ENCODE results near the gene FKBP10. TPM values are rescaled to one million over a fixed set of nuclear protein-coding genes. Genes with fewer than 3 reads are reported as not detected.
"Not testable (repeated sequence)": the region's sequence is repeated elsewhere in the genome, so short reads cannot be mapped to it uniquely, and the experiment has no call there.

FKBP10 gene
- total and polyA plus RNA-seq, 5 donors from 2014 or later = 0.25 TPM; not detected in 4

DNA sequence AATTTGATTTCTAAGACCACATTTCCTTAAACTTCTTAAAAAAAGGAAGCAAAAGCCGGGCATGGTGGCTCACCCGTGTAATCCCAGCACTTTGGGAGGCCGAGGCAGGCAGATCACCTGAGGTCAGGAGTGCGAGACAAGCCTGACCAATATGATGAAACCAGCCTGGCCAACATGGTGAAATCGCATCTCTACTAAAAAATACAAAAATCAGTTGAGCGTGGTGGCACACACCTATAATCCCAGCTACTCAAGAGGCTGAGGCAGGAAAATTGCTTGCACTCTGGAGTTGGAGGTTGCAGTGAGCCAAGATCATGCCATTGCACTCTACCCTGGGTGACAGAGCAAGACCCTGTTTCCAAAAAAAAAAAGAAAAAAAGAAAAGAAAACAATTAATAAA, 28.0 kb downstream of the FKBP10 start:
- H3K4me1 ChIP-seq (ENCODE audit: control insufficient read depth, insufficient read depth, low read length, poor library complexity, severe bottlenecking); H3K4me3 Mint-ChIP-seq; H3K27me3 ChIP-seq (ENCODE audit: control insufficient read depth, insufficient read depth, low read length); H3K9me3 Mint-ChIP-seq; ATAC-seq (ENCODE audit: low read depth in 2 of 2); H3K4me1 Mint-ChIP-seq; H3K27me3 Mint-ChIP-seq; H3K27ac Mint-ChIP-seq; H3K36me3 ChIP-seq (ENCODE audit: control insufficient read depth, insufficient read depth, low read length); H3K27ac ChIP-seq (ENCODE audit: insufficient read depth, low read length, poor library complexity, severe bottlenecking); H3K36me3 Mint-ChIP-seq; DNase-seq; H3K4me3 ChIP-seq (ENCODE audit: low read depth, low read length); H3K9me3 ChIP-seq (ENCODE audit: control insufficient read depth in 2 of 2, low read length in 2 of 2): not testable (repeated sequence)

DNA sequence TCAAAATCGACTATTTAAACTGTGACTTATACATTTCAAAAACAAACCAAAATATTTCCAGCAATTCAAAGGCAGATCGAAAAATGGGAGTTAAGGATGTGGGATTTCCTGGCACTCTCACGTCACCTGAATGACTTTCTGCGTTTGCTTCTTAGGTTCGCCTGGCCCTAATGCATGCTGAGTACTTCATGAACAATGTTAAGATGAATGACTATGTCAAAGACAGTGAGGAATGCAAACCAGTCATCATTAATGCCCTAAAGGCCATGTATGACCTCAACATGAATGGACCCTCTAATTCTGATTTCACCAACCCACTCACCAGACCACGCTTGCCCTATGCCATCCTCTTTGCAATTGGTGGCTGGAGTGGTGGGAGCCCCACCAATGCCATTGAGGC, 32.2 kb downstream of the FKBP10 start:
- peaks cover 4% of the 10 kb centered on the region for H3K36me3 ChIP-seq (ENCODE audit: control insufficient read depth, insufficient read depth, low read length)
- H3K27ac ChIP-seq (ENCODE audit: insufficient read depth, low read length, poor library complexity, severe bottlenecking) = no peak overlapping the region
- no peak for DNase-seq
- no peaks in the 10 kb centered on the region for H3K4me1 ChIP-seq (ENCODE audit: control insufficient read depth, insufficient read depth, low read length, poor library complexity, severe bottlenecking)
- no peak overlapping the region for H3K4me3 ChIP-seq (ENCODE audit: low read depth, low read length)
- Mint-ChIP-seq H3K27ac (no peak overlapping the region), H3K4me3 (no peak overlapping the region), H3K27me3 (no peaks in the 10 kb centered on the region), H3K4me1 (peaks cover 5 to 17% (median 9%) of the 10 kb centered on the region in 4 donors), H3K36me3 (peaks cover 6% of the 10 kb centered on the region), H3K9me3 (no peaks in the 10 kb centered on the region)
- ATAC-seq (ENCODE audit: low read depth in 2 of 2) = no peak
- no peaks in the 10 kb centered on the region for H3K9me3 ChIP-seq (ENCODE audit: control insufficient read depth in 2 of 2, low read length in 2 of 2)
- no peaks in the 10 kb centered on the region for H3K27me3 ChIP-seq (ENCODE audit: control insufficient read depth, insufficient read depth, low read length)

DNA sequence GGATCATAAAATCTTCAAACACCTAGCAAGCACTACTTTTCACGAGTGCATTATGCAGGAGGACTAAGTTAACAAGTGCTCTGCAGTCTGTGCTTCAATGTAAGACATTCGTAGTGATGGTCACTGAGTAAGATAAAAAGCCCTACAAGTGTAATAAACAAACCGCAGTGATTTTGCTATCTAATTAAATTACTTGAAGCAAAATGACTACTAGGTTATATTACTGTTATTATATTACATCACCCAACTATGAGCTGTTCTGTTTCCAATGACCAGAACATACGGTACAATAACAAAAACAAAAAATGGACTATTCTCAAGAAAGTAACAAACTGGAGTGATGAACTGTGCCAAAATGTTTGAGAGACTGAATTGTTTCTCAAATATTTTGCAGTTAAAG, 36.0 kb downstream of the FKBP10 start:
- no peaks in the 10 kb centered on the region for H3K9me3 Mint-ChIP-seq
- no peak overlapping the region for H3K27ac Mint-ChIP-seq
- H3K9me3 ChIP-seq (ENCODE audit: control insufficient read depth in 2 of 2, low read length in 2 of 2) = no peaks in the 10 kb centered on the region
- ATAC-seq (ENCODE audit: low read depth in 2 of 2) = no peak
- H3K27me3 Mint-ChIP-seq = no peaks in the 10 kb centered on the region
- H3K4me3 Mint-ChIP-seq = no peak overlapping the region
- DNase-seq = no peak
- H3K36me3 Mint-ChIP-seq = peaks cover 21% of the 10 kb centered on the region
- H3K4me3 ChIP-seq (ENCODE audit: low read depth, low read length) = no peak overlapping the region
- H3K36me3 ChIP-seq (ENCODE audit: control insufficient read depth, insufficient read depth, low read length) = peaks cover 25% of the 10 kb centered on the region
- H3K27ac ChIP-seq (ENCODE audit: insufficient read depth, low read length, poor library complexity, severe bottlenecking) = no peak overlapping the region
- H3K4me1 Mint-ChIP-seq = peaks cover 27 to 43% (median 32%) of the 10 kb centered on the region in 4 donors
- peaks cover 6% of the 10 kb centered on the region for H3K4me1 ChIP-seq (ENCODE audit: control insufficient read depth, insufficient read depth, low read length, poor library complexity, severe bottlenecking)
- H3K27me3 ChIP-seq (ENCODE audit: control insufficient read depth, insufficient read depth, low read length) = no peaks in the 10 kb centered on the region

DNA sequence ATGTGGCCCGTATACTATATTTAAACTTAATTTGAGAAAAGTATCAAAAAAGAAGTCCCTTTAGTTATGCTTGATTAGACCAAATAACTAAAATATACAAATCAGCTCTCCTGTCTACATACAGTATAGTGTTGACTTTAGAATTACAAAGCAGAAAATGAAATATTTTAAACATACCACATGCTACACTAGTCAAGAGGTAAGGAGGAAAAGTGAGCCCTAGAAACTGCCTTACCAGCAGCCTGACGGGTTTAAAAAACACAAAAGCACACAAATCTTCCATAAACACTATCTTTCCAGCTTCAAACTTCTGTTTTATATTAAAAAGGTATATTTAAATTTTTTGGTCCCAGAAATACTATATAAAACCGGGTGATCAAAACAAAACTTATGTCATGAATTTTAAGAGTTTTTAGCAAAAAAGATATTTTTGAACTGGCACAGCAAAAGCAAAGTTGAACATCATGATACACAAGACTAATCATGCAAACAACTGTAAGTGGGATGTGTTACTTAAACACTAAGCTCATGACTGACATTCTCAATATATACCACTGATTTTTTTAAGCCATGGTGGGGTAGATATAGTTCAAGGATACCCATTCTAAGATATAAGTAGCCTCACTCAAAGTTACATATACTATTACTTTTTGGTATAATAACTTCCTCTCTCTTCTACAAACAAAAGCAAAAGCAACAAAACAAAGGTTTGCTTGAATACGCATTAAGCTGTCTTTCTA, 36.6 kb downstream of the FKBP10 start:
- DNase-seq (no peak), ATAC-seq (ENCODE audit: low read depth in 2 of 2) (no peak)
- Histone ChIP-seq H3K9me3 (ENCODE audit: control insufficient read depth in 2 of 2, low read length in 2 of 2) (no peaks in the 10 kb centered on the region), H3K27me3 (ENCODE audit: control insufficient read depth, insufficient read depth, low read length) (no peaks in the 10 kb centered on the region), H3K27ac (ENCODE audit: insufficient read depth, low read length, poor library complexity, severe bottlenecking) (no peak overlapping the region), H3K4me3 (ENCODE audit: low read depth, low read length) (no peak overlapping the region), H3K4me1 (ENCODE audit: control insufficient read depth, insufficient read depth, low read length, poor library complexity, severe bottlenecking) (peaks cover 6% of the 10 kb centered on the region), H3K36me3 (ENCODE audit: control insufficient read depth, insufficient read depth, low read length) (peaks cover 31% of the 10 kb centered on the region)
- H3K36me3 Mint-ChIP-seq = peaks cover 26% of the 10 kb centered on the region
- no peak overlapping the region for H3K27ac Mint-ChIP-seq
- peaks cover 28 to 50% (median 35%) of the 10 kb centered on the region in 4 donors for H3K4me1 Mint-ChIP-seq
- no peaks in the 10 kb centered on the region for H3K9me3 Mint-ChIP-seq
- H3K4me3 Mint-ChIP-seq = peak overlapping the region in 1 of 4 donors; percentile 10
- no peaks in the 10 kb centered on the region for H3K27me3 Mint-ChIP-seq

DNA sequence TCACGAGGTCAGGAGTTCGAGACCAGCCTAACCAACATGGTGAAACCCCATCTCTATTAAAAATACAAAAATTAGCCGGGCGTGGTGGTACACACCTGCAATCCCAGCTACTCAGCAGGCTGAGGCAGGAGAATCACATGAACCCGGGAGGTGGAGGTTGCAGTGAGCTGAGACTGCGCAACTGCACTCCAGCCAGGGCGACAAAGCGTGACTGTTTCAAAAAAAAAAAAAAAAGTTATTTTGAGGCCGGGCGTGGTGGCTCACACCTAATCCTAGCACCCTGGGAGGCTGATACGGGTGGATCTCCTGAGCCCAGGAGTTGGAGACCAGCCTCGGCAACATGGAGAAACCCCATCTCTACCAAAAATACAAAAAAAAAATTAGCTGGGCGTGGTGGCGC, 38.6 kb downstream of the FKBP10 start:
- not testable (repeated sequence) for H3K9me3 Mint-ChIP-seq; H3K4me3 Mint-ChIP-seq; H3K27ac Mint-ChIP-seq; H3K4me3 ChIP-seq (ENCODE audit: low read depth, low read length); DNase-seq; H3K27me3 Mint-ChIP-seq; H3K9me3 ChIP-seq (ENCODE audit: control insufficient read depth in 2 of 2, low read length in 2 of 2); H3K4me1 ChIP-seq (ENCODE audit: control insufficient read depth, insufficient read depth, low read length, poor library complexity, severe bottlenecking); H3K27ac ChIP-seq (ENCODE audit: insufficient read depth, low read length, poor library complexity, severe bottlenecking); H3K27me3 ChIP-seq (ENCODE audit: control insufficient read depth, insufficient read depth, low read length); ATAC-seq (ENCODE audit: low read depth in 2 of 2)
- Mint-ChIP-seq H3K4me1 (peaks cover 33 to 60% (median 42%) of the 10 kb centered on the region in 4 donors), H3K36me3 (peaks cover 25% of the 10 kb centered on the region)
- H3K36me3 ChIP-seq (ENCODE audit: control insufficient read depth, insufficient read depth, low read length) = peaks cover 40% of the 10 kb centered on the region

DNA sequence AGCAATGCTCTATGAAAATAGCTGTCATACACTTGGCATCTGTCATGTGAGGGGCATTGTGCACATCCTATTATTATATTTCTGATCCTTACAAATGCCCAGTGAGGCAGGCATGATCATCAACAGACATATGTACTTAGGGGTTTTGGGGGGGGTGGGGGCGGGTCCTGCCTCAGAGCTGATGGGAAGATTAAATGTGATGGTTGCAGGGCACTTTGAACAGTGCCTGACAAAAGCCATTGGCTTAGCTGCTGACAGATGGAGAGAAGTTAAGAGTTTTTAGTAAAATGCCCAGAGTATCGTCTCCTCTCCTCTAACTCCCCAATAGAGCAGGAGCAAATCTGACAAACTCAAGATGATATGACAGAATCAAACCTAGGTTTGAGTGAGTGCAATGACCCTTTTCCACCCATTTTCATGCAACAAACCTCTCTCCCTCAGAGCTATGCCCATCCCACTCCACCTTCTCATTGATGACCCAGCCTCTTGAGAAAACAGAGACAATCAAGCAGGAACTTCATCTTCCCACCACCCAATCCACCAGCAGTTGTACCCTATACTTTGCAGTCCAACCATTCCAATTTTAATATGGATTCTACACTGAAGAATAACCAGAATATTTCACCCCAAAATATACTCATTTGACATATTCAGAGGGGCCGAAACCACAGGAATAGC, 47.6 kb downstream of the FKBP10 start:
- no peaks in the 10 kb centered on the region for H3K9me3 Mint-ChIP-seq
- ATAC-seq (ENCODE audit: low read depth in 2 of 2) = no peak
- H3K4me1 ChIP-seq (ENCODE audit: control insufficient read depth, insufficient read depth, low read length, poor library complexity, severe bottlenecking) = peaks cover 37% of the 10 kb centered on the region
- DNase-seq = no peak
- peaks cover 13 to 51% (median 28%) of the 10 kb centered on the region in 4 donors for H3K4me1 Mint-ChIP-seq
- peak overlapping the region in 2 of 3 donors; percentile 44 to 60 for H3K27ac Mint-ChIP-seq
- H3K4me3 Mint-ChIP-seq = peak overlapping the region in 3 of 4 donors; percentile 41 to 78 (median 68)
- no peaks in the 10 kb centered on the region for H3K36me3 Mint-ChIP-seq
- H3K36me3 ChIP-seq (ENCODE audit: control insufficient read depth, insufficient read depth, low read length) = no peaks in the 10 kb centered on the region
- no peaks in the 10 kb centered on the region for H3K27me3 ChIP-seq (ENCODE audit: control insufficient read depth, insufficient read depth, low read length)
- no peak overlapping the region for H3K27ac ChIP-seq (ENCODE audit: insufficient read depth, low read length, poor library complexity, severe bottlenecking)
- no peaks in the 10 kb centered on the region for H3K9me3 ChIP-seq (ENCODE audit: control insufficient read depth in 2 of 2, low read length in 2 of 2)
- H3K4me3 ChIP-seq (ENCODE audit: low read depth, low read length) = no peak overlapping the region
- no peaks in the 10 kb centered on the region for H3K27me3 Mint-ChIP-seq

DNA sequence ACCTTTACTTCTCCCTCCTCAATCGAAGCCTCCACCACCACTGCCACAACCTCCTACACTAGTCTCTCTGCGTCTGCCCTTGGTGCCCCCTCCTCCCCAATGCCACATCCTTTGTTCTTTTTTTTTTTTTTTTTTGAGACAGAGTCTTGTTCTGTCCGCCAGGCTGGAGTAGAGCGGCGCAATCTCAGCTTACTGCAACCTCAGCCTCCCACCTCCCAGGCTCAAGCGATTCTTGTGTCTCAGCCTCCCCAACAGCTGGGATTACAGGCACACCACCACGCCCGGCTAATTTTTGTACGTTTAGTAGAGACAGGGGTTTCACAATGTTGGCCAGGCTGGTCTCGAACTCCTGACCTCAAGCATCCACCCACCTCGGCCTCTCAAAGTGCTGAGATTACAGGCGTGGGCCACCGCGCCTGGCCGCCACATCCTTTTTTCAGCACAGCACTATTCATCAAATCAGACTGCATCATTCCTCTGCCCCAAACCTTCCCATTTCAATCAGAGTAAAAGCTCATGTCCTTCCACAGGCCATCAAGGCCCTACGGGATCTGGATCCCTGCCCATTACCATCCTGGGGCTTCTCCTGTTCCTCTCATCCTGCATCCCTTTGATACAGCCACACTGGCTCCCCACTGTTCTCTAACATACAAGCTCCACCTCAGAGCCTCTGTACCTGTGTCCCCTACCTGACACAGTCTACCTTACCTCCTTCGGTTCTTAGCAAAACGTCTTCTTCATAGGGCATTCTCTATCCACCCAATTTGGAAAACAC, 50.5 kb downstream of the FKBP10 start:
- H3K27ac ChIP-seq (ENCODE audit: insufficient read depth, low read length, poor library complexity, severe bottlenecking) = no peak overlapping the region
- Mint-ChIP-seq H3K9me3 (no peaks in the 10 kb centered on the region), H3K4me1 (peaks cover 13 to 43% (median 28%) of the 10 kb centered on the region in 4 donors), H3K27ac (no peak overlapping the region), H3K36me3 (no peaks in the 10 kb centered on the region), H3K27me3 (no peaks in the 10 kb centered on the region), H3K4me3 (no peak overlapping the region)
- DNase-seq (peak in 2 of 3 donors; percentile 30 to 72), ATAC-seq (ENCODE audit: low read depth in 2 of 2) (peak; percentile 32 to 35)
- peak overlapping the region; percentile 94 for H3K4me3 ChIP-seq (ENCODE audit: low read depth, low read length)
- peaks cover 42% of the 10 kb centered on the region for H3K4me1 ChIP-seq (ENCODE audit: control insufficient read depth, insufficient read depth, low read length, poor library complexity, severe bottlenecking)
- peaks cover 14% of the 10 kb centered on the region for H3K36me3 ChIP-seq (ENCODE audit: control insufficient read depth, insufficient read depth, low read length)
- H3K9me3 ChIP-seq (ENCODE audit: control insufficient read depth in 2 of 2, low read length in 2 of 2) = no peaks in the 10 kb centered on the region
- H3K27me3 ChIP-seq (ENCODE audit: control insufficient read depth, insufficient read depth, low read length) = no peaks in the 10 kb centered on the region

Measured in CD4-positive, CD25-positive, alpha-beta regulatory T cell (primary cell).